ENCODE data around the gene COQ9. TPM values are rescaled to one million over a fixed set of nuclear protein-coding genes. Genes with fewer than 3 reads are reported as not detected.

Gene COQ9
- total RNA-seq, 4 donors from 2014 or later, result 20.6 to 35.0 (median 27.5) TPM

DNA sequence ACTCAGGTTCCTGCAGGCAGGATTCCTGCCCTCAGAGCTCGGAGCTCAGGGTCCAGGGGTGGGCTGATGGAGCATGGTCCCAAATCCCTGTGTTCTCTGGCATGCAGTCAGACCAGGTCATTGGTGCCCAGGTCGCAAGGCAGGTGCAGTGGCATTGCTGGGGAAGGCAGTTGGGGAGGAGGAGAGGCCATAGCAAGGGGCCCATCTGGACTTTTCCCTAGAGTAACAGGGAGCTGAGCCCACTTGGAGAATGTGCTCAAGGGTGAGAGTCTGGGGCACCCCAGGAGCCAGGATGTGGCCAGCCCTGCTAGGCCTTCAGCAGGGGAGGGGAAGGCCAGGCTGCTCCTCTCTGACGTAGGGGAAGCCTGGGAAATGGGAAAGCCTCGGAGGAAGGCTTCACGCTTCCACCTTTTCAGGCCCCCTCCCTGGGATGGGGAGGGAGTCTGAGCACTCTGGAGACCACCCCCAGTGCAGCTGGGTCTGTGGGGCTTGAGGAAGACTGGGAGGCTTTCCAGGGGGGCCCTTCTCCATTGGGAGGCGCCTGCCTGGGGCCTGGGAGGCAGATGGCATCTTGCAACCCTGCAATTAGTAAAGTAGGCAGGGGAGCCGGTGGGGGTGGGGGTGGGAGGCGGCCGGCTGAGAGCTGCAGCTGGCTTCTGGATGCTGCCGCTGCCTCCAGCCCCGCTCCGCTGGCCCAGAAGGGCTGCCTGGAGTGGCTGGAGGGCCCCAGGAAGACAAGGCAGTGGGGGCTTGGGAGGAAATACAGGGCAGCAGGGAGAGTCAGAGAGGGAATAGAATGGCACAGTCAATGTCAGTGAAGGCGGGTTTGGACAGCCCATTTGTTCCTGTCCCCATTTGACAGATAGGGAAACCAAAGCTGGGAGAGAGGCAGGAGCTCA lies 60.1 kb downstream of the COQ9 start:
- Histone ChIP-seq H3K4me1 (no peaks in the 10 kb centered on the region), H3K9me3 (no peaks in the 10 kb centered on the region), H3K36me3 (peaks cover 0 to 10% (median 0%) of the 10 kb centered on the region in 3 donors), H3K4me3 (no peak overlapping the region), H3K27me3 (peaks cover 0 to 6% of the 10 kb centered on the region in 2 donors), H3K27ac (no peak overlapping the region)
- DNase-seq (ENCODE audit: low spot score in 2 of 2), result no peak
- TF ChIP-seq EP300 (IDR thresholded peaks at IDR 0.05) (no peak), POLR2A (IDR thresholded peaks at IDR 0.05) (no peak)
- TF ChIP-seq, protein P1, sequence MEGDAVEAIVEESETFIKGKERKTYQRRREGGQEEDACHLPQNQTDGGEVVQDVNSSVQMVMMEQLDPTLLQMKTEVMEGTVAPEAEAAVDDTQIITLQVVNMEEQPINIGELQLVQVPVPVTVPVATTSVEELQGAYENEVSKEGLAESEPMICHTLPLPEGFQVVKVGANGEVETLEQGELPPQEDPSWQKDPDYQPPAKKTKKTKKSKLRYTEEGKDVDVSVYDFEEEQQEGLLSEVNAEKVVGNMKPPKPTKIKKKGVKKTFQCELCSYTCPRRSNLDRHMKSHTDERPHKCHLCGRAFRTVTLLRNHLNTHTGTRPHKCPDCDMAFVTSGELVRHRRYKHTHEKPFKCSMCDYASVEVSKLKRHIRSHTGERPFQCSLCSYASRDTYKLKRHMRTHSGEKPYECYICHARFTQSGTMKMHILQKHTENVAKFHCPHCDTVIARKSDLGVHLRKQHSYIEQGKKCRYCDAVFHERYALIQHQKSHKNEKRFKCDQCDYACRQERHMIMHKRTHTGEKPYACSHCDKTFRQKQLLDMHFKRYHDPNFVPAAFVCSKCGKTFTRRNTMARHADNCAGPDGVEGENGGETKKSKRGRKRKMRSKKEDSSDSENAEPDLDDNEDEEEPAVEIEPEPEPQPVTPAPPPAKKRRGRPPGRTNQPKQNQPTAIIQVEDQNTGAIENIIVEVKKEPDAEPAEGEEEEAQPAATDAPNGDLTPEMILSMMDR (IDR thresholded peaks at IDR 0.05), result no peak
- WGBS, 2 donors, result 53 to 58% methylated on average over 12 to 13 of the region's 13 CpGs

DNA sequence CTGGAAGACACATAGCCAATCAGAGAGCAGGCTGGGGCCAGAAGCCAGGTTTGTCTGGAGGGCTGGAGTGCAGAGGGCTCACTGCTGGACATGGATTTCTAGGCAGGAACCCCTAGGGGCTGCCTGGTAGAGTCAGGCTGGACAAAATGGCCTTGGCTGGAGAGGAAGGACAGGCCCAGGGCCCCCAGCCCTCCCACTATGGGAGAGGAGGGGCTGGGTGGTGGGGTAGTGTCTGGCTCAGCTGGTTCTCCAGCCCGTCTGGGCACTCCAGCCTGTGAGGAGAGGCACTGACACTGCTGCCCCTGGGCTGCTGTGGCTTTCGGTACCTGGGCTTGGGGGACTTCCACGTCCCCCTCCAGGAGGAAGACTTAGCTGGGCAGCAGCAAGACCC lies 60.8 kb downstream of the COQ9 start:
- no peak for DNase-seq (ENCODE audit: low spot score in 2 of 2)
- Histone ChIP-seq H3K4me3 (no peak overlapping the region), H3K4me1 (no peaks in the 10 kb centered on the region), H3K36me3 (peaks cover 0 to 16% (median 0%) of the 10 kb centered on the region in 3 donors), H3K27me3 (peaks cover 0 to 6% of the 10 kb centered on the region in 2 donors), H3K27ac (no peak overlapping the region), H3K9me3 (no peaks in the 10 kb centered on the region)
- TF ChIP-seq, protein P1 (IDR thresholded peaks at IDR 0.05), result no peak
- TF ChIP-seq EP300 (IDR thresholded peaks at IDR 0.05), result no peak
- 20 to 79% methylated on average over 1 to 3 of the region's 3 CpGs for WGBS, 2 donors

DNA sequence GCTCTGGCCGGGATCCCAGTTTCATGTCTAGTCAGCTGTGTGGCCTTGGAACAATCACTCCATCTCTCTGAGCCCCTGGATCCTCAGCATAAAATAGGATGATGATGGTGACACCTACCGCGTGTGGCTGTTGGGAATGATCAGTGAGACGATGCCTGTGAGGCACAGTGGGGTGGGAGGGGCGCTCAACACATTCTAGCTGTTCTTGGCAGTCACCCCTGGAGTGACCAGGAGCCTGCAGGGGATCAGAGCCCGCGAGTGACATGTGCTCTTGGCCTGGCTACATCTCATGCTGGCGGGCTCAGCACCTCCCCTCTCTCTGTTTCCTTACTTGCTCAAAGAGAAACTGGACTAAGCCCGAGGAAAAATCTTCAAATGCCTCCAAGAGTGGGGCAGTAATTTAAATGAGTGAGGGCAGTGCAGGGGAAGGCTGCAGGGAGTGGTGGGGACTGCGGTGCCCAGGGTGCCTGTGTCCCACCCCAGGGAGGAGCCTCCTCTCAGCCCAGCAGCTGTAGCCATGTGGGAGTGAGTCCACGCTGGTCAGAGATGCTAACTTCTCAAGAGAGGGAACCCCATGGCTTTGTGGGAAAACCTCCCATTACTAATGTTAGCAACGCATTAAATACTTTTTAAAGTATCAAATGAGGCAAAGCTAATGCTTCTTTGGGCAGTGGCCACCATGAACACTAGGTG lies 62.1 kb downstream of the COQ9 start:
- DNase-seq (ENCODE audit: low spot score in 2 of 2), result no peak
- Histone ChIP-seq H3K36me3 (peaks cover 0 to 29% (median 0%) of the 10 kb centered on the region in 3 donors), H3K9me3 (no peaks in the 10 kb centered on the region), H3K4me3 (no peak overlapping the region), H3K27ac (no peak overlapping the region), H3K4me1 (no peaks in the 10 kb centered on the region), H3K27me3 (peaks cover 0 to 6% of the 10 kb centered on the region in 2 donors)
- WGBS, 2 donors, result 65 to 69% methylated on average over 12 of the region's 12 CpGs
- TF ChIP-seq EP300 (IDR thresholded peaks at IDR 0.05) (no peak), POLR2A (IDR thresholded peaks at IDR 0.05) (no peak)
- TF ChIP-seq, protein P1 (IDR thresholded peaks at IDR 0.05), result no peak

DNA sequence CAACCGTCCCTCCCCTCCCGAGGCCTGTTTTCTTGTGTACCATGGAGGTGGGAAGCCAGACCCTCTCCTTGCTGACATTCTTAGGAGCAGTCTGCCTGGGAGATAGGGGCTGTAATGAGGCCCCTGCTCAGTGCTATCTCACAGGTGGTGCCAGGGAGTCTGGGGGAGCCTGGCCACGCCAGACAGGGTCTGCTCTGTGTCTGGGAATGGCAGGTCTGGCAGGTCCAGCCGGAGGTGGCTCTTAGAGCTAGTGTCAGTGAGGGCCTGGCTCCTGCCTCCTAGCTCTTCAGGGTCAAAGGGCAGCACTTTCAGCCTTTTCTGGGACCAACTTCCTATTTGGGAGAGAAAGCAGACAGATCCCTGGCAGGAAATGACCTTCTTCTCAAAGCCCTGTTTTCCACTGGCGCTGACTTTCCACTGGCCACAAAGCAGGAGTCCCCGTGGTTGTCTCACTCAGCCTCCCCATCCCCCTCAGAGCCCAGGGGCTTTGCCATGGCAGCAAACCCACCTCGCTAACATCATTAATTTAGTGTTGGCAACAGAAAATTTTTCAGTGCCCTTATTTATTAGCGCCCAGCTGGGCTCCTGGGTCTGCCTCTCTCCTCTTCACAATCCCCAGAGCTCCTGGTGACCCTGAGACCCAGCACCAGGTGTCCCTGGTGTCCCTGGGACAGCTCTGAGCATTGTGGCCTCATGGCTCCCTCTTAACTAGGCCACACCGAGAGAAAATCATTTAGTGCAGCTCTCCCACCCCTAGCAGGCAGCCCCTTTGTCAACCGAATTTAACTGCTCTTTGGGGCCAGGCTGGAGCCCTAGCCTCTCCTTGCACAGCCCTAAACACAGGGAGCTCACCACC lies 63.0 kb downstream of the COQ9 start:
- H3K36me3 ChIP-seq, result peaks cover 0 to 37% (median 0%) of the 10 kb centered on the region in 3 donors

More for the DNA sequence above, 63.0 kb downstream of the COQ9 start:
- 52 to 57% methylated on average over 9 of the region's 10 CpGs for WGBS, 2 donors
- Histone ChIP-seq H3K9me3 (no peaks in the 10 kb centered on the region), H3K27ac (no peak overlapping the region), H3K4me3 (no peak overlapping the region), H3K4me1 (no peaks in the 10 kb centered on the region), H3K27me3 (peaks cover 0 to 6% of the 10 kb centered on the region in 2 donors)
- TF ChIP-seq EP300 (IDR thresholded peaks at IDR 0.05), result no peak
- no peak for TF ChIP-seq POLR2A (IDR thresholded peaks at IDR 0.05)
- TF ChIP-seq, protein P1 (IDR thresholded peaks at IDR 0.05), result no peak
- DNase-seq (ENCODE audit: low spot score in 2 of 2), result no peak

Other genes starting within 250 kb of the COQ9 start
- gene ARL2BP, start 202.2 kb upstream of the COQ9 start, total RNA-seq, result 10 to 100 TPM; 54.0 to 63.8 (median 55.5) TPM
- gene PLLP, start 162.8 kb upstream of the COQ9 start, total RNA-seq, result 100 to 1,000 TPM; 162 to 363 (median 321) TPM
- not detected for gene CCL22, start 88.7 kb upstream of the COQ9 start, total RNA-seq
- 10 to 100 TPM in 3 of 4 donors, 1 to 10 TPM in 1; 8.7 to 18.4 (median 15.4) TPM for gene CX3CL1, start 75.0 kb upstream of the COQ9 start, total RNA-seq
- gene CCL17, start 42.7 kb upstream of the COQ9 start, total RNA-seq, result not detected
- gene CIAPIN1, start 94 bp upstream of the COQ9 start, total RNA-seq, result 10 to 100 TPM; 23.4 to 26.7 (median 25.7) TPM
- gene POLR2C, start 15.2 kb downstream of the COQ9 start, total RNA-seq, result 100 to 1,000 TPM in 3 of 4 donors, 10 to 100 TPM in 1; 77.1 to 146 (median 101) TPM
- 10 to 100 TPM; 22.8 to 33.1 (median 29.1) TPM for gene DOK4, start 39.0 kb downstream of the COQ9 start, total RNA-seq
- 10 to 100 TPM; 17.4 to 30.4 (median 24.5) TPM for gene CCDC102A, start 89.1 kb downstream of the COQ9 start, total RNA-seq
- 1 to 10 TPM in 2 of 4 donors, under 1 TPM in 1, not detected in 1; 0.22 to 3.3 (median 1.2) TPM for gene ADGRG5, start 95.2 kb downstream of the COQ9 start, total RNA-seq
- 10 to 100 TPM in 3 of 4 donors, 1 to 10 TPM in 1; 9.0 to 59.4 (median 41.8) TPM for gene ADGRG1, start 181.2 kb downstream of the COQ9 start, total RNA-seq
- 1 to 10 TPM in 1 of 4 donors, under 1 TPM in 2, not detected in 1; 0.21 to 1.8 (median 0.90) TPM for gene ADGRG3, start 220.8 kb downstream of the COQ9 start, total RNA-seq
- gene DRC7, start 247.3 kb downstream of the COQ9 start, total RNA-seq, result 1 to 10 TPM in 1 of 4 donors, under 1 TPM in 1, not detected in 2; 0.22 to 2.1 TPM

Data from tibial nerve (tissue), 4 donors.